ENCODE data around the gene ADGRF3.
"Not testable (repeated sequence)": the region's sequence is repeated elsewhere in the genome, so short reads cannot be mapped to it uniquely, and the experiment has no call there.

DNA sequence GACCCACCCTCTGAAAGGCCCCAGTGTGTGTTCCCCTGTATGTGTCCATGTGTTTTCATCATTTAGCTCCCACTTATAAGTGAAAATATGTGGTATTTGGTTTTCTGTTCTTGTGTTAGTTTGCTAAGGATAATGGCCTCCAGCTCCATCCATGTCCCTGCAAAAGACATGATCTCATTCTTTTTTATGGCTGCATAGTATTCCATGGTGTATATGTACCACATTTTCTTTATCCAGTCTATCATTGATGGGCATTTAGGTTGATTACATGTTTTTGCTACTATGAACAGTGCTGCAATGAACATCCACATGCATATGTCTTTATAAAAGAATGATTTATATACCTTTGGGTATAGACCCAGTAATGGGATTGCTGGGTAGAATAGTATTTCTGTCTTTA is 22.1 kb downstream of the ADGRF3 start:
- TF ChIP-seq CTCF (IDR thresholded peaks at IDR 0.05; ENCODE audit: insufficient read depth, low read length); GABPA (IDR thresholded peaks at IDR 0.05; ENCODE audit: low read depth); POLR2AphosphoS5 (IDR thresholded peaks at IDR 0.05; ENCODE audit: low read depth); SPI1 (IDR thresholded peaks at IDR 0.05; ENCODE audit: borderline replicate concordance, low read depth): not testable (repeated sequence)
- TF ChIP-seq, protein P1, sequence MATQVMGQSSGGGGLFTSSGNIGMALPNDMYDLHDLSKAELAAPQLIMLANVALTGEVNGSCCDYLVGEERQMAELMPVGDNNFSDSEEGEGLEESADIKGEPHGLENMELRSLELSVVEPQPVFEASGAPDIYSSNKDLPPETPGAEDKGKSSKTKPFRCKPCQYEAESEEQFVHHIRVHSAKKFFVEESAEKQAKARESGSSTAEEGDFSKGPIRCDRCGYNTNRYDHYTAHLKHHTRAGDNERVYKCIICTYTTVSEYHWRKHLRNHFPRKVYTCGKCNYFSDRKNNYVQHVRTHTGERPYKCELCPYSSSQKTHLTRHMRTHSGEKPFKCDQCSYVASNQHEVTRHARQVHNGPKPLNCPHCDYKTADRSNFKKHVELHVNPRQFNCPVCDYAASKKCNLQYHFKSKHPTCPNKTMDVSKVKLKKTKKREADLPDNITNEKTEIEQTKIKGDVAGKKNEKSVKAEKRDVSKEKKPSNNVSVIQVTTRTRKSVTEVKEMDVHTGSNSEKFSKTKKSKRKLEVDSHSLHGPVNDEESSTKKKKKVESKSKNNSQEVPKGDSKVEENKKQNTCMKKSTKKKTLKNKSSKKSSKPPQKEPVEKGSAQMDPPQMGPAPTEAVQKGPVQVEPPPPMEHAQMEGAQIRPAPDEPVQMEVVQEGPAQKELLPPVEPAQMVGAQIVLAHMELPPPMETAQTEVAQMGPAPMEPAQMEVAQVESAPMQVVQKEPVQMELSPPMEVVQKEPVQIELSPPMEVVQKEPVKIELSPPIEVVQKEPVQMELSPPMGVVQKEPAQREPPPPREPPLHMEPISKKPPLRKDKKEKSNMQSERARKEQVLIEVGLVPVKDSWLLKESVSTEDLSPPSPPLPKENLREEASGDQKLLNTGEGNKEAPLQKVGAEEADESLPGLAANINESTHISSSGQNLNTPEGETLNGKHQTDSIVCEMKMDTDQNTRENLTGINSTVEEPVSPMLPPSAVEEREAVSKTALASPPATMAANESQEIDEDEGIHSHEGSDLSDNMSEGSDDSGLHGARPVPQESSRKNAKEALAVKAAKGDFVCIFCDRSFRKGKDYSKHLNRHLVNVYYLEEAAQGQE (IDR thresholded peaks at IDR 0.05; ENCODE audit: insufficient replicate concordance, low read depth), result not testable (repeated sequence)

Measured in HL-60 (cell line).